Muscle of back (tissue), 11 donors: Measurements from ENCODE around the gene DPP10. TPM values are rescaled to one million over a fixed set of nuclear protein-coding genes. Genes with fewer than 3 reads are reported as not detected.

Source experiments
- DNase-seq, 3 donors: peaks; one replicate each; pipeline versions ENCODE4 v3.0.0 to v3.0.0-alpha.2; 2013
- polyA plus RNA-seq, 10 donors: library from polyadenylated mRNA; unstranded; fragments of 120-200 nt; gene quantifications; one replicate each; pipeline ENCODE4 v1.2.1, GENCODE V29; 2013; ENCODE audit not compliant: insufficient read length in 10 of 10

DPP10 gene
- polyA plus RNA-seq, 10 donors: 0.09 to 4.7 (median 0.55) TPM

GRCh38 chr2:115733190-115733775 is 1290.8 kb downstream of the DPP10 start:
- no peak for DNase-seq

- DNase-seq: no peak
Measured at GRCh38 chr2:115738111-115738510, 1295.7 kb downstream of the DPP10 start.

- no peak for DNase-seq
Measured at GRCh38 chr2:115739574-115739973, 1297.1 kb downstream of the DPP10 start.

GRCh38 chr2:115746151-115746550 is 1303.7 kb downstream of the DPP10 start:
- DNase-seq: no peak

GRCh38 chr2:115757286-115757685 is 1314.8 kb downstream of the DPP10 start:
- DNase-seq: no peak

GRCh38 chr2:115763601-115764000 is 1321.2 kb downstream of the DPP10 start:
- DNase-seq: no peak

GRCh38 chr2:115771516-115771915 is 1329.1 kb downstream of the DPP10 start:
- DNase-seq: no peak

GRCh38 chr2:115774361-115774760 is 1331.9 kb downstream of the DPP10 start:
- no peak for DNase-seq

- no peak for DNase-seq
Measured at GRCh38 chr2:115779085-115779632, 1336.7 kb downstream of the DPP10 start.

GRCh38 chr2:115782286-115782685 is 1339.8 kb downstream of the DPP10 start:
- DNase-seq: no peak

GRCh38 chr2:115796078-115796477 is 1353.6 kb downstream of the DPP10 start:
- no peak for DNase-seq

GRCh38 chr2:115807276-115807675 is 1364.8 kb downstream of the DPP10 start:
- DNase-seq: peak in 2 of 3 donors; percentile 7 to 14

GRCh38 chr2:115825912-115826311 is 1383.5 kb downstream of the DPP10 start:
- DNase-seq: no peak

GRCh38 chr2:115833196-115833595 is 1390.8 kb downstream of the DPP10 start:
- no peak for DNase-seq

- DNase-seq: no peak
Measured at GRCh38 chr2:115838539-115838938, 1396.1 kb downstream of the DPP10 start.

GRCh38 chr2:115842306-115842705 is 1399.9 kb downstream of the DPP10 start:
- no peak for DNase-seq

GRCh38 chr2:115848192-115848591 is 1405.8 kb downstream of the DPP10 start:
- DNase-seq: no peak

- no peak for DNase-seq
Measured at GRCh38 chr2:115867024-115867423, 1424.6 kb downstream of the DPP10 start.

GRCh38 chr2:115874427-115874826 is 1432.0 kb downstream of the DPP10 start:
- peak in 2 of 3 donors; percentile 6 to 12 for DNase-seq

GRCh38 chr2:115880558-115880957 is 1438.1 kb downstream of the DPP10 start:
- no peak for DNase-seq

- no peak for DNase-seq
Measured at GRCh38 chr2:115887209-115887776, 1444.9 kb downstream of the DPP10 start.
